ENCODE data around the gene CDSN.
A peak's percentile ranks its signal among the peaks of the same experiment; 100 is the strongest.
"Not testable (repeated sequence)": the region's sequence is repeated elsewhere in the genome, so short reads cannot be mapped to it uniquely, and the experiment has no call there.

CDSN gene

GRCh38 chr6:31081872-31082271, 38.4 kb downstream of the CDSN start:
- no peak for DNase-seq

DNA sequence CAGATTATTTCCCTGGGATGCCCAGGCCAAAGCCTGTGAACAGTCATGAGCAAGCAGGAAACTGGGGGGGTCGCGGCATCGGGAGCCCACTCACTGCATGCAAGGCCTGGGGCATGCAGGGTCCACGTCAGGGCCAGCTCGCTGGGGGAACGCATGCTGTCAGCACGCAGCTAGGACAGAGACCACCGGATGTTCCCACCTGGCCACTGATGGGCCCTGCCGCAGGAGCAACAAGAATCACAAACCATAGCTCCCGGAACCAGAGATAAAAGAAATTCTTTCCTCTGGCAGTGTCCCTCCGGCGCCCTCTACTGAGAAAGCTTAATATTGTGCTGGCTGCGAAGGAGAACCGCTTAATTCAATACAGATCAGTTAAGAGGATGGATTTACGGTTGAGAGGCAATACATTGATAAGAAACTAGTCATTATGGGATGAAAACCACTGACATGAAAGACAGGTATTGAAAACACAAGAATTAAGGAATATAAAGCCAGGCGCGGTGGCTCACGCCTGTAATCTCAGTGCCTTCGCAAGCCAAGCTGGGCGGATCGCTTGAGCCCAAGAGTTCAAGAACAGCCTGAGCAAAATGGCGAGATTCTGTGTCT, 40.5 kb downstream of the CDSN start:
- DNase-seq: peak; percentile 41

DNA sequence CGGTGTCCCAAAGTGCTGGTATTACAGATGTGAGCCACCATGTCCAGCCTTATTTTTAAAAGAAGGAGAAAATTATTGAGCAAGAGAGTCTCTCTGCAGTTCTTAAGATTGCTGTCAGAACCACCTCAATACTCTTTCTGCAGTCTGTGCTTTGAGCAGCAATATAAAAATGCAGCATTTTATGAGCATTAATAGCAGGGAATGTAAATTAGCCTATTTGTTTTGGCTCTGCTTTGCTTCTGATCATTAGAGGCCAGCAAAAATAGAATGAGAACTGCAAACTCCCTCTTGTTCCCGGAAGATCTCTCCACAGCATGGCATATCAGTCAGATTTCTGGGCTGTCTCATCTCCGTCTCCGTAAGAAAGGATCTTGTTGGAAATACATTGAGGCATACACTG, 43.6 kb downstream of the CDSN start:
- DNase-seq: no peak

DNA sequence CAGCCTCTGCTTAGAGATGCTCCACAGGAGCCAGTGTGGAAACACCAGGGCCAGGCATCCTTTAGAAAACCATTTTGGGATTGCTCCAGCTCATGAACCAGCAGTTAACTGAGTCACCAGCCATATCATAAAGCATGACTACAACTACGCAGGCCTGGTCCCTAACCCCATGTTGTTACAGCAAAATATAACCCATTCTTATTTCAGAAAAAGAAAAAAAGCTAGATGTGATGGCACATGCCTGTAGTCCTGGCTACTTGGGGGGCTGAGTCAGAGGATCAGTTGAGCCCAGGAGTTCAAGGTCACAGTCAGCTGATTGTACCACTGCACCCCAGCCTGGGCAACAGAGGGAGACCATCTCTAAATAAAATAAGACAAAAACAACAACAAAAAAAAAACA, 44.7 kb downstream of the CDSN start:
- DNase-seq: peak; percentile 22

- DNase-seq: no peak
These were observed 45.8 kb downstream of the CDSN start for GRCh38 chr6:31074401-31074800.

GRCh38 chr6:31070711-31071197, 49.5 kb downstream of the CDSN start:
- peak; percentile 54 for DNase-seq

- DNase-seq: peak; percentile 50
These were observed 51.4 kb downstream of the CDSN start for GRCh38 chr6:31068669-31069340.

- not testable (repeated sequence) for DNase-seq
These were observed 52.2 kb downstream of the CDSN start for GRCh38 chr6:31067891-31068668.

GRCh38 chr6:31067028-31067427, 53.2 kb downstream of the CDSN start:
- not testable (repeated sequence) for DNase-seq

- DNase-seq: no peak
These were observed 54.7 kb downstream of the CDSN start for GRCh38 chr6:31065556-31065955.

Data from amniotic stem cell (primary cell).